NOMO-1 treated with DMSO at 0.1 percent for 48 hours (cell line): ENCODE measurements around the gene LRRC28.

Source experiments
- DNase-seq: peaks from one replicate; lab custom pipeline; 2025; ENCODE audit not compliant: unreplicated experiment; lab: John Stamatoyannopoulos, UW

The LRRC28 gene

GRCh38 chr15:99305761-99306505 is 54.7 kb downstream of the LRRC28 start:
- no peak for DNase-seq

GRCh38 chr15:99306694-99307338 is 55.5 kb downstream of the LRRC28 start:
- DNase-seq: no peak

GRCh38 chr15:99307735-99308134 is 56.5 kb downstream of the LRRC28 start:
- no peak for DNase-seq

- no peak for DNase-seq
Observed at GRCh38 chr15:99310745-99311144, 59.5 kb downstream of the LRRC28 start.

GRCh38 chr15:99312228-99312627 is 60.9 kb downstream of the LRRC28 start:
- DNase-seq: no peak

- DNase-seq: no peak
Observed at GRCh38 chr15:99312794-99313193, 61.5 kb downstream of the LRRC28 start.

- no peak for DNase-seq
Observed at GRCh38 chr15:99315636-99316035, 64.4 kb downstream of the LRRC28 start.

- no peak for DNase-seq
Observed at GRCh38 chr15:99320374-99321215, 69.3 kb downstream of the LRRC28 start.

GRCh38 chr15:99321468-99321867 is 70.2 kb downstream of the LRRC28 start:
- DNase-seq: no peak

- DNase-seq: no peak
Observed at GRCh38 chr15:99322643-99323405, 71.5 kb downstream of the LRRC28 start.

GRCh38 chr15:99324082-99324620 is 72.9 kb downstream of the LRRC28 start:
- DNase-seq: peak; percentile 59

- no peak for DNase-seq
Observed at GRCh38 chr15:99324700-99325099, 73.4 kb downstream of the LRRC28 start.

GRCh38 chr15:99326235-99326634 is 75.0 kb downstream of the LRRC28 start:
- no peak for DNase-seq

- DNase-seq: no peak
Observed at GRCh38 chr15:99328106-99329072, 77.1 kb downstream of the LRRC28 start.

GRCh38 chr15:99331381-99331780 is 80.1 kb downstream of the LRRC28 start:
- no peak for DNase-seq

GRCh38 chr15:99333413-99333812 is 82.1 kb downstream of the LRRC28 start:
- no peak for DNase-seq

- DNase-seq: no peak
Observed at GRCh38 chr15:99333981-99334380, 82.7 kb downstream of the LRRC28 start.

GRCh38 chr15:99335508-99335907 is 84.2 kb downstream of the LRRC28 start:
- no peak for DNase-seq

GRCh38 chr15:99336794-99337193 is 85.5 kb downstream of the LRRC28 start:
- no peak for DNase-seq

- DNase-seq: no peak
Observed at GRCh38 chr15:99340347-99340746, 89.1 kb downstream of the LRRC28 start.
